Right lobe of liver (tissue), 4 donors: Measurements from ENCODE around the gene PHEX.

Experiments used
- CTCF ChIP-seq, 4 donors: fragments of 200-600 bp in 3 of 4; fragments of 450-650 bp in 1 of 4; IDR thresholded peaks; one replicate each; pipeline versions ENCODE4 v1.5.1 to v1.8.0; 2016 to 2022; ENCODE audit warnings: antibody characterized with exemption in 4 of 4, mild to moderate bottlenecking in 2 of 4
- POLR2A ChIP-seq: fragments of 450-650 bp; IDR thresholded peaks from one replicate; pipeline ENCODE4 v1.6.1; 2017; ENCODE audit warnings: antibody characterized with exemption, mild to moderate bottlenecking
- donor health status: DM: no; HTN: no; CAD: no.
- donor health status: DM: no; HTN: no; CAD: no.
- donor health status: DM: no; HTN: yes; CAD: no.

- TF ChIP-seq CTCF (IDR thresholded peaks at IDR 0.05) (no peak), POLR2A (no peak)
Observed at GRCh38 chrX:22147214-22147613, 115.1 kb downstream of the PHEX start.
